Common myeloid progenitor, CD34-positive (primary cell): Measurements from ENCODE around the gene UBE2E2.

Experiments
- CTCF ChIA-PET: fragments of 350-600 bp; sonication (Branson Sonifier 250); formaldehyde crosslinking; loops from one replicate; lab custom pipeline; 2021; ENCODE audit warnings: antibody characterized with exemption; lab: Charles Lee
- POLR2A ChIA-PET: fragments of 350-600 bp; sonication (Branson Sonifier 250); formaldehyde crosslinking; loops from one replicate; lab custom pipeline; 2021; ENCODE audit warnings: antibody characterized with exemption; lab: Charles Lee
- DNase-seq, 3 donors: peaks; one replicate each; pipeline versions ENCODE4 v3.0.0 to v3.0.0-alpha.2; 2013
- H3K27ac ChIP-seq, 2 experiments: 1 replicate in 1 of 2; 2 replicates in 1 of 2; pipeline ENCODE4 v1.7.0; 2013; ENCODE audit warnings: inconsistent platforms in 2 of 2, low read length in 2 of 2, mild to moderate bottlenecking in 2 of 2, low read depth in 1 of 2, moderate library complexity in 1 of 2; ENCODE audit not compliant: severe bottlenecking in 2 of 2, insufficient read depth in 1 of 2, poor library complexity in 1 of 2
- H3K27me3 ChIP-seq, 5 experiments: replicated peaks in 2 of 5; 1 replicate in 3 of 5; 2 replicates in 2 of 5; pipeline versions ENCODE4 v1.6.1 to v1.7.0; 2013; ENCODE audit warnings: low read length in 4 of 5, mild to moderate bottlenecking in 2 of 5, moderate library complexity in 2 of 5, inconsistent platforms in 1 of 5; ENCODE audit not compliant: insufficient read depth in 5 of 5, control insufficient read depth in 4 of 5
- H3K36me3 ChIP-seq, 4 experiments: 1 replicate in 2 of 4; 2 replicates in 2 of 4; pipeline versions ENCODE4 v1.6.1 to v1.7.0; 2013; ENCODE audit warnings: low read length in 3 of 4, control low read depth in 1 of 4, mild to moderate bottlenecking in 1 of 4; ENCODE audit not compliant: control insufficient read depth in 4 of 4, insufficient read depth in 4 of 4
- H3K4me1 ChIP-seq, 4 experiments: 1 replicate in 3 of 4; 2 replicates in 1 of 4; pipeline versions ENCODE4 v1.6.1 to v1.7.1; 2013; ENCODE audit warnings: low read length in 3 of 4, mild to moderate bottlenecking in 3 of 4, control low read depth in 1 of 4, inconsistent platforms in 1 of 4, moderate library complexity in 1 of 4; ENCODE audit not compliant: control insufficient read depth in 4 of 4, insufficient read depth in 4 of 4; ENCODE audit errors: control extremely low read depth in 1 of 4
- H3K4me3 ChIP-seq, 7 experiments: 1 replicate in 4 of 7; 2 replicates in 3 of 7; pipeline versions ENCODE4 v1.5.1 to v1.7.0; 2013; ENCODE audit warnings: mild to moderate bottlenecking in 7 of 7, low read length in 6 of 7, moderate library complexity in 6 of 7, inconsistent platforms in 2 of 7, low read depth in 2 of 7, control low read depth in 1 of 7; ENCODE audit not compliant: insufficient read depth in 4 of 7, control insufficient read depth in 1 of 7; ENCODE audit errors: extremely low read depth in 1 of 7
- H3K9me3 ChIP-seq, 5 experiments: 1 replicate in 4 of 5; 2 replicates in 1 of 5; pipeline versions ENCODE4 v1.6.1 to v1.7.1; 2013; ENCODE audit warnings: low read length in 4 of 5, mild to moderate bottlenecking in 2 of 5, inconsistent platforms in 1 of 5, low read depth in 1 of 5, moderate library complexity in 1 of 5; ENCODE audit not compliant: control insufficient read depth in 4 of 5, insufficient read depth in 2 of 5; ENCODE audit errors: control extremely low read depth in 1 of 5
- whole genome bisulfite sequencing: methylation state at CpG from one replicate; pipeline ENCODE4 v1.1.5; 2013; ENCODE audit not compliant: insufficient coverage; 5-methylcytosine and 5-hydroxymethylcytosine counted together

UBE2E2 gene

DNA sequence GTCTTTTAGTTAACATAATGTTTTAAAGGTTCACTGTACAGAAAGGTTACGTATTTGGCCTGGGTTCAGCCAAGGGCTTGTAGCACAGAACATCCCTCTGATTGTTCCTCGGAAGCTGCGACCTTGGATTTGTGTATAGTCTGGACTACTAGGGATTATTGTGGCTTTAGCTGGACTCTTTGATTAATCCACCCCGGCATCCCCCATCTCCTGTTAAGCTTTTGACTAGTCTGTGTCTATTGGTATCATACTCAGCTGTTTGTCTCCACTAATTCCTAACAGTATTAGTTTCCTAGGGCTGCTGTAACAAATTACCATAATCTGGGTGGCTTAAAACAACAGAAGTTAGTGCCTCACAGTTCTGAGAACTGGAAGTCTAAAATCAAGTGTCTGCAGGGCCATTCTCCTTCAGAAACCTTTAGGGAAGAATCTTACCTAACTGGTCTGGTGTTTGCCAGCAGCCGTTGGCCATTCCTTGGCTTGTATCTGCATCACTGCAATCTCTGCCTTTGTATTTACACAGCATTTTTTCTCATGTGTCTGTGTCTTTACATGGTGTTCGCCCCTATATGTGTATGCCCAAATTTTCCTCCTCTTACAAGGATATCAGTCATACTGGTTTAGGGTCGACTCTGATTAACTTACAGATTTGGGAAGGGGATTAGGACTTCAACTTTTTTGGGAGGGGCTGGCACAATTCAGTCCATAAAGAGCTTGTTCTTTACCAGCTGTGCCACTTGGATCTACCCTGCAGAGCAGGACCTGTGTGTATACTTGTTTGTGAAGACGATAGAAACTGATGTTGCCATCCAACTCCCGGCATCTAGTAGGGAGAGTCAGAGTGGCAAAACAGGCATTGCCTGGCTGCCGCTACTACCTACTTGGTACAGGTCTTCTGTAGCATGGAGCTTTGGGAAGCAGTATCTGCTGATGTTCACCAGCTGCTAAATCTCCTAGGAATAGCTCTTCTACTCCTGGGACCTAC lies 117.8 kb downstream of the UBE2E2 start:
- POLR2A ChIA-PET, result no interaction called here
- peaks cover 0 to 7% (median 0%) of the 10 kb centered on the region in 5 experiments for H3K9me3 ChIP-seq
- no peak for DNase-seq
- H3K4me3 ChIP-seq, result no peak overlapping the region
- WGBS, result 99% methylated on average over 6 of the region's 10 CpGs
- no peaks in the 10 kb centered on the region for H3K27me3 ChIP-seq
- no peaks in the 10 kb centered on the region for H3K36me3 ChIP-seq
- CTCF ChIA-PET, result interaction anchor here (0.7 to 0.8 kb wide), 2 partner anchors 10 to 27 kb away, joined by 3 read pairs; no protein-coding TSS in a partner anchor
- peaks cover 6 to 18% (median 9%) of the 10 kb centered on the region in 4 experiments for H3K4me1 ChIP-seq
- H3K27ac ChIP-seq, result no peak overlapping the region

DNA sequence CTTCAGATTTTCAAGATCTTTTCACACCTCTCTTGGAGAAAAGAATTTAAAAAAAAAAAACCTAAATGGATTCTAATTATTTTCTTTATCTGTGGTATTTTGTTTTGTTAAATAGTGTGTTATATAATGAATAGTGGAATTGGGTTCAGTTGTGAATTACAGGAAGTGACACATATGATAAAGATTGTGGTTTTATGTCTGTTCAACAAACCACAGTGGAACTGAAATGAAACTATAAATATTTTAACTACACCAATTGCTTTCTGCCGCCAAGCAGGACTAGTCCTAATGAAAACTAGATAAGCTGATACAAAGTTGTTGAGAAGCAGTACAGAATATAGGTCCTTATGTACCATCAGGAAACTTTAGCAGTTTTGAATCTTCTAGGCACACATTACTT lies 121.6 kb downstream of the UBE2E2 start:
- no CpG with 5 or more reads among the region's 1 CpG for WGBS
- POLR2A ChIA-PET, result no interaction called here
- Histone ChIP-seq H3K36me3 (no peaks in the 10 kb centered on the region), H3K9me3 (peaks cover 0 to 3% (median 0%) of the 10 kb centered on the region in 5 experiments), H3K4me1 (peaks cover 9 to 18% (median 10%) of the 10 kb centered on the region in 4 experiments), H3K4me3 (peak overlapping the region in 4 of 7 experiments; percentile 2 to 64 (median 10)), H3K27me3 (no peaks in the 10 kb centered on the region), H3K27ac (peak overlapping the region in 1 of 2 experiments; percentile 44)
- DNase-seq, result peak; percentile 52 to 92 (median 83)
- CTCF ChIA-PET, result no interaction called here

DNA sequence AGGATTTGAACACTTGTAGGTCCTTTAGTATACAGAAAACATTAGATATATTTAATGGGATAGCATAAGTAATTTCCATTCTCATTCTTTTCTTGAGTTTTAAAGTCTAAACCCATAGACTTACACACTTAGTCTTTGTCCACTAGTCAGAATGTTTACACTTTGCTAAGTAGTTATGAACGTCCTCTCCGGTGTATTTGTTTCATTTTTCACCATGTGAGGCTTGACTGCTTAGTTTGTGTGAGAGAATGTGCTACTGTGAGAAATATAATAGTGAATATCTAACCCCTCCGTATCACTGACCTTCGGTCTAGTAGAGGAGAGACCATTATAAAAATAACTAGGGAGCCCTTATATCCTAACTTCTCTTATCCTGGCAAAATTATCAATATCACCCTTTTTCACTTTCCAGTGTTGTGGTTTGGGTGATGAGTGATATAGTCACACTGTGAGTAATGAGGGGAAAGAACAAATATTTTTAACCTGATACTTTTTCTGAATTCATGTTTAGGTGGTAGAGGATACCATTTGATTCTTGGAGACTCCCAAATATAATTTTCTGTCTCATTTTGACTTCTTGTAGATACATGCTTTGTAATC lies 122.4 kb downstream of the UBE2E2 start:
- H3K27me3 ChIP-seq, result no peaks in the 10 kb centered on the region
- 100% methylated on average over 2 of the region's 4 CpGs for WGBS
- no peak overlapping the region for H3K4me3 ChIP-seq
- CTCF ChIA-PET, result no interaction called here
- peak overlapping the region in 1 of 2 experiments; percentile 44 for H3K27ac ChIP-seq
- peaks cover 0 to 3% (median 0%) of the 10 kb centered on the region in 5 experiments for H3K9me3 ChIP-seq
- DNase-seq, result peak in 1 of 3 donors; percentile 7
- POLR2A ChIA-PET, result no interaction called here
- H3K4me1 ChIP-seq, result peaks cover 9 to 18% (median 12%) of the 10 kb centered on the region in 4 experiments
- H3K36me3 ChIP-seq, result no peaks in the 10 kb centered on the region

DNA sequence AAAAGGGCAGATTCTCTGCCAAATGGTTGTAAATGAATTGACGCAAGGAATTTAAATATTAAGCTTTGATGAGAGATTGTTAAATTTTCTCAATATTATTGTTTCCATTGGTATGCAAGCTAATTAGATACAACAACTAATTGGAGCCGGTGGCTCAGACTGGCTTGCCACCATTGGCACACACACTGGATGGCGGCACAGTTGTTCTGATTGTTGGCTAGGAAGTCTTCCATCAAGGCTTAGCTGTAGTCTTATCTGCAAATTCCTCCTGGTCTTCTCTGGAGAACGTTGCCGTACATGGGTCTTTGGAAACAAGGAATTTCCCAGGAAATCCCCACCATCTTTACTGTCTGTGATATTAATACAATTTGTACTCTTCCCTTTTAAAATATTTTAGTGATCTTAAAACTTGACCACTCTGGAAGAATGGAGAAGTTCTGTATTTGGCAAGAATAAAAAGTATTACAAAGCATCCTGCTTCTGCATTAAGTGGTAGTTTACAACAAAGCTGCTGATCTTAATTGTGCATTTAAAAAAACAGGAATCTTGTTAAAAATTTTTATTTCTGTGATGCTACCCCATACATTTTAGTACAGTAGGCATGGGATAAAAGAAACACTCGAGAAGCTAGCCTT lies 126.5 kb downstream of the UBE2E2 start:
- Histone ChIP-seq H3K9me3 (peaks cover 0 to 3% (median 0%) of the 10 kb centered on the region in 5 experiments), H3K36me3 (no peaks in the 10 kb centered on the region), H3K4me1 (peaks cover 5 to 10% (median 7%) of the 10 kb centered on the region in 4 experiments), H3K27me3 (no peaks in the 10 kb centered on the region), H3K27ac (no peak overlapping the region), H3K4me3 (no peak overlapping the region)
- ChIA-PET POLR2A (no interaction called here), CTCF (no interaction called here)
- no peak for DNase-seq
- 100% methylated on average over 2 of the region's 6 CpGs for WGBS

- H3K9me3 ChIP-seq, result peaks cover 0 to 2% (median 0%) of the 10 kb centered on the region in 5 experiments
- no peaks in the 10 kb centered on the region for H3K36me3 ChIP-seq
- POLR2A ChIA-PET, result no interaction called here
- CTCF ChIA-PET, result no interaction called here
- no peak overlapping the region for H3K27ac ChIP-seq
- H3K4me1 ChIP-seq, result peaks cover 0 to 6% (median 3%) of the 10 kb centered on the region in 4 experiments
- no CpG with 5 or more reads among the region's 1 CpG for WGBS
- no peaks in the 10 kb centered on the region for H3K27me3 ChIP-seq
- no peak for DNase-seq
- H3K4me3 ChIP-seq, result no peak overlapping the region
Observed at GRCh38 chr3:23330568-23330967, 127.4 kb downstream of the UBE2E2 start.

DNA sequence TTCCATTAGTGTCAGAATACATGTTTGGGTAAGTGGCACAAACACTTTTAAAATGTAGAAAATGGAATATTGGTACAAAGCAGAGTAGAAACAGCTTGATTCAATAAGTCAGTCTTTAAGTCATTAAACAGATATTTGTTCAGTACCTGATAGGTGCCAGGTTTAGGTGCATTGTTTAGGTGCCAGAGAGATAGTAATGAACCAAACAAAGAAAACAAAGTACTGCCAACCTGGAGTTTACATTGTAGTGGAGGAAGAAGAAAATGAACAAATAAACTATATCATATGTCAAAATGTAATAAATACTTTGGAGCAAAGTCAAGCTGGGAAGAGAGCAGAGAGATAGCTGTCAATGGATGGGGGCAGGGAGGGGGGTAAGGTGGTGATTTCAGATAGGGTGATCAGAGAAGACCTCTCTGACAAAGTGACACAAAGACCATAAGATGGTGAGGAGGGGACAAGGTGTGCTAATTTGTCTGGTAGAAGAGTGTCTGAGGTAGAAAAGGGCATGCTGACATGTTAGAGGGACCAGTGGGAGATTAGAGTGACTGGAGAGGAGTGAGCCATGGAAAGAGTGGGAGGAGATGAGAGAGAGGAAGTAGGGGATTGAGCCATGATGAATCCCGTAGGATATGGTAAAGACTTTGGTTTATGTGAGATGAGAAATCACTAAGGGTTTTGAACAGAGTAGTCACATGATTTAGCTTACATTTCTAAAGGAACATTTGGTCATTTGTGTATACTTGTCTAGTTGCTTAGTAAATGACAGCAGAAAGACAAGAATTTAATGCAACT lies 128.2 kb downstream of the UBE2E2 start:
- no peak overlapping the region for H3K27ac ChIP-seq
- peaks cover 0 to 5% (median 2%) of the 10 kb centered on the region in 4 experiments for H3K4me1 ChIP-seq
- no peaks in the 10 kb centered on the region for H3K27me3 ChIP-seq
- ChIA-PET POLR2A (no interaction called here), CTCF (no interaction called here)
- DNase-seq, result no peak
- H3K9me3 ChIP-seq, result peaks cover 0 to 2% (median 0%) of the 10 kb centered on the region in 5 experiments
- no peak overlapping the region for H3K4me3 ChIP-seq
- no peaks in the 10 kb centered on the region for H3K36me3 ChIP-seq
- WGBS, result no CpG with 5 or more reads among the region's 1 CpG
